SK-N-SH (cell line): Measurements from ENCODE around the gene EBF4. TPM values are rescaled to one million over a fixed set of nuclear protein-coding genes. Genes with fewer than 3 reads are reported as not detected.
"Not testable (repeated sequence)": the region's sequence is repeated elsewhere in the genome, so short reads cannot be mapped to it uniquely, and the experiment has no call there.

Experiments
- CTCF ChIA-PET: fragments of 300-600, 350-600 bp; formaldehyde crosslinking; extraction: SDS; loops from one replicate; lab custom pipeline; 2021; lab: Yijun Ruan, JAX
- POLR2A ChIA-PET: fragments of 350-600 bp; sonication (Branson Sonifier 250); formaldehyde crosslinking; extraction: SDS; loops from one replicate; lab custom pipeline; 2020; ENCODE audit warnings: antibody characterized with exemption, inconsistent platforms; lab: Yijun Ruan, JAX
- DNase-seq: peaks from one replicate; pipeline ENCODE4 v3.0.0; 2012
- H2AFZ ChIP-seq: fragments of 200-600 bp; sonication (generic); 2 replicates; pipeline ENCODE4 v1.8.1; 2016; ENCODE audit warnings: antibody characterized with exemption, mild to moderate bottlenecking, low read depth
- H3F3A ChIP-seq: fragments of 200-600 bp; sonication (generic); replicated peaks from 2 replicates; pipeline ENCODE3; 2016; ENCODE audit warnings: antibody characterized with exemption, mild to moderate bottlenecking; ENCODE audit not compliant: insufficient read depth
- H3K27ac ChIP-seq, 2 experiments: fragments of 200-500 bp in 1 of 2; fragments of 200-600 bp in 1 of 2; sonication (Bioruptor generic) in 1 of 2; sonication (generic), shearing (Covaris generic) in 1 of 2; 2 replicates each; pipeline versions ENCODE4 v1.5.1 to v1.6.1; 2014 to 2016; ENCODE audit warnings: low read depth in 2 of 2, inconsistent platforms in 1 of 2, low read length in 1 of 2, mild to moderate bottlenecking in 1 of 2, mixed read lengths in 1 of 2
- H3K27me3 ChIP-seq: fragments of 200-600 bp; sonication (generic), shearing (Covaris generic); 2 replicates; pipeline ENCODE4 v1.6.1; 2016; ENCODE audit warnings: mixed run types; ENCODE audit not compliant: insufficient read depth
- H3K36me3 ChIP-seq, 2 experiments: fragments of 200-500 bp in 1 of 2; fragments of 200-600 bp in 1 of 2; sonication (Bioruptor generic) in 1 of 2; sonication (generic) in 1 of 2; replicated peaks in 1 of 2; 2 replicates each; pipeline versions ENCODE3 to v1.5.1; 2014 to 2016; ENCODE audit warnings: low read length in 1 of 2, mild to moderate bottlenecking in 1 of 2; ENCODE audit not compliant: insufficient read depth in 2 of 2, control insufficient read depth in 1 of 2
- H3K4me1 ChIP-seq, 2 experiments: fragments of 200-500 bp in 1 of 2; fragments of 200-600 bp in 1 of 2; sonication (Bioruptor generic) in 1 of 2; sonication (generic), shearing (Covaris generic) in 1 of 2; 2 replicates each; pipeline versions ENCODE4 v1.5.1 to v1.6.1; 2014 to 2016; ENCODE audit warnings: low read depth in 1 of 2, low read length in 1 of 2, mixed run types in 1 of 2; ENCODE audit not compliant: insufficient read depth in 2 of 2, control insufficient read depth in 1 of 2
- H3K4me2 ChIP-seq: fragments of 200-600 bp; sonication (generic), shearing (Covaris generic); 2 replicates; pipeline ENCODE4 v1.6.1; 2017; ENCODE audit warnings: mixed run types
- H3K4me3 ChIP-seq, 2 experiments: fragments of 200-500 bp in 1 of 2; fragments of 200-600 bp in 1 of 2; sonication (Bioruptor generic) in 1 of 2; sonication (generic), shearing (Covaris generic) in 1 of 2; 2 replicates each; pipeline versions ENCODE4 v1.5.1 to v1.8.1; 2014 to 2016; ENCODE audit warnings: low read depth in 2 of 2, inconsistent platforms in 1 of 2, low read length in 1 of 2, mild to moderate bottlenecking in 1 of 2, mixed read lengths in 1 of 2, moderate library complexity in 1 of 2
- H3K79me2 ChIP-seq: fragments of 200-600 bp; sonication (generic); 2 replicates; pipeline ENCODE4 v1.8.1; 2017; ENCODE audit warnings: mild to moderate bottlenecking; ENCODE audit not compliant: insufficient read depth
- H3K9ac ChIP-seq: fragments of 200-600 bp; sonication (generic); 2 replicates; pipeline ENCODE4 v1.6.1; 2017; ENCODE audit warnings: mixed run types
- H3K9me2 ChIP-seq: fragments of 200-600 bp; sonication (generic); 2 replicates; pipeline ENCODE4 v1.6.1; 2017; ENCODE audit warnings: mixed run types
- H3K9me3 ChIP-seq: fragments of 200-600 bp; sonication (generic); 2 replicates; pipeline ENCODE4 v1.6.1; 2017; ENCODE audit warnings: mixed run types, mild to moderate bottlenecking, moderate library complexity
- H4K20me1 ChIP-seq: fragments of 200-600 bp; sonication (generic); 2 replicates; pipeline ENCODE4 v1.6.1; 2017; ENCODE audit warnings: mild to moderate bottlenecking, mixed run types; ENCODE audit not compliant: insufficient read depth
- EP300 ChIP-seq, 2 experiments: IDR thresholded peaks; 2 replicates each; pipeline versions ENCODE4 v1.4.0 to v1.6.1; 2012; ENCODE audit warnings: borderline replicate concordance in 1 of 2, low read depth in 1 of 2, low read length in 1 of 2
- FOSL2 ChIP-seq: IDR thresholded peaks from 2 replicates; pipeline ENCODE4 v1.4.0; 2012; ENCODE audit warnings: low read depth, mild to moderate bottlenecking, moderate library complexity, borderline replicate concordance
- IRF3 ChIP-seq: fragments of 150-350 bp; IDR thresholded peaks from 2 replicates; pipeline ENCODE4 v1.6.1; 2016; ENCODE audit warnings: mild to moderate bottlenecking, low read depth, low read length
- MXI1 ChIP-seq: IDR thresholded peaks from 2 replicates; pipeline ENCODE4 v1.6.1; 2012; ENCODE audit warnings: mild to moderate bottlenecking, low read depth, low read length, improper control_type of control experiment
- NFIC ChIP-seq: IDR thresholded peaks from 2 replicates; pipeline ENCODE4 v1.4.0; 2012; ENCODE audit warnings: borderline replicate concordance
- PBX3 ChIP-seq: IDR thresholded peaks from 2 replicates; pipeline ENCODE4; 2012
- RAD21 ChIP-seq: IDR thresholded peaks from 2 replicates; pipeline ENCODE4 v1.6.1; 2012; ENCODE audit warnings: mild to moderate bottlenecking, low read length
- RFX5 ChIP-seq: IDR thresholded peaks from 2 replicates; pipeline ENCODE4 v1.6.1; 2012; ENCODE audit warnings: mild to moderate bottlenecking, improper control_type of control experiment, low read length
- TCF12 ChIP-seq: IDR thresholded peaks from 2 replicates; pipeline ENCODE4 v1.4.0; 2012
- USF1 ChIP-seq: IDR thresholded peaks from 2 replicates; pipeline ENCODE4 v1.4.0; 2012; ENCODE audit warnings: low read depth, borderline replicate concordance
- WGBS: methylation state at CpG from one replicate; pipeline ENCODE4 v1.1.6; 2017; ENCODE audit warnings: low lambda C conversion rate; 5-methylcytosine and 5-hydroxymethylcytosine counted together
- polyA plus RNA-seq, 3 experiments: library from polyadenylated mRNA; depleted of rRNA; stranded (reverse); fragments of >200 nt; gene quantifications; 2 replicates each; pipeline ENCODE4 v1.2.3, GENCODE V29; 2012
- small RNA-seq, 7 experiments: library from RNA; depleted of rRNA; stranded (forward); fragments of <200 nt; gene quantifications; one replicate each; pipeline ENCODE3, GENCODE V24; 2012

Gene EBF4
- polyA plus RNA-seq, 1 of the 3 experiments (the other 2 are of a cell fraction): 20.6 TPM

GRCh38 chr20:2807019-2807418, 114.4 kb downstream of the EBF4 start:
- Histone ChIP-seq H3K4me1 (no peaks in the 10 kb centered on the region), H3K9ac (no peak overlapping the region), H3K79me2 (no peaks in the 10 kb centered on the region), H3K27ac (no peak overlapping the region), H4K20me1 (no peaks in the 10 kb centered on the region), H3F3A (no peaks in the 10 kb centered on the region), H3K27me3 (no peaks in the 10 kb centered on the region), H3K9me2 (no peaks in the 10 kb centered on the region), H3K9me3 (peaks cover 7% of the 10 kb centered on the region), H3K4me3 (no peak overlapping the region), H2AFZ (no peak overlapping the region), H3K36me3 (no peaks in the 10 kb centered on the region), H3K4me2 (no peak overlapping the region)
- CTCF ChIA-PET: no interaction called here
- TF ChIP-seq NFIC: no peak
- TF ChIP-seq TCF12: no peak
- TF ChIP-seq EP300 (IDR thresholded peaks at IDR 0.05; ENCODE audit: borderline replicate concordance in 1 of 2, low read depth in 1 of 2, low read length in 1 of 2): no peak
- TF ChIP-seq IRF3: no peak
- no peak for TF ChIP-seq USF1
- TF ChIP-seq MXI1: no peak
- no peak for TF ChIP-seq FOSL2
- TF ChIP-seq RAD21: no peak
- WGBS: 67% methylated on average over 4 of the region's 4 CpGs
- no peak for DNase-seq
- POLR2A ChIA-PET: no interaction called here

GRCh38 chr20:2807929-2808328, 115.3 kb downstream of the EBF4 start:
- H3K4me3 ChIP-seq, DNase-seq, CTCF ChIA-PET, H3K9ac ChIP-seq, H3F3A ChIP-seq, H3K4me1 ChIP-seq, H3K36me3 ChIP-seq, H3K9me2 ChIP-seq, H4K20me1 ChIP-seq, POLR2A ChIA-PET, H3K4me2 ChIP-seq, H2AFZ ChIP-seq, H3K27ac ChIP-seq, H3K79me2 ChIP-seq, H3K27me3 ChIP-seq: not testable (repeated sequence)
- peaks cover 11% of the 10 kb centered on the region for H3K9me3 ChIP-seq
- WGBS: 83% methylated on average over 9 of the region's 9 CpGs

GRCh38 chr20:2809690-2810089, 117.1 kb downstream of the EBF4 start:
- no peaks in the 10 kb centered on the region for H3K9me2 ChIP-seq
- H3K4me1 ChIP-seq: peaks cover 5 to 9% of the 10 kb centered on the region in 2 experiments; a peak in 2 of 4 replicates
- H3K27ac ChIP-seq: no peak overlapping the region
- H3K4me3 ChIP-seq: no peak overlapping the region
- POLR2A ChIA-PET: no interaction called here
- H3K36me3 ChIP-seq: no peaks in the 10 kb centered on the region
- TF ChIP-seq RFX5: no peak
- no peak for TF ChIP-seq PBX3
- H4K20me1 ChIP-seq: no peaks in the 10 kb centered on the region
- WGBS: 83% methylated on average over 10 of the region's 10 CpGs
- peaks cover 11% of the 10 kb centered on the region for H3K9me3 ChIP-seq
- no peak overlapping the region for H2AFZ ChIP-seq
- DNase-seq: no peak
- H3F3A ChIP-seq: peaks cover 4% of the 10 kb centered on the region
- H3K4me2 ChIP-seq: no peak overlapping the region
- CTCF ChIA-PET: no interaction called here
- H3K79me2 ChIP-seq: no peaks in the 10 kb centered on the region
- no peak overlapping the region for H3K9ac ChIP-seq
- no peaks in the 10 kb centered on the region for H3K27me3 ChIP-seq

Small RNA genes lying within 50 kb of the gene (small RNA-seq; reads per million reads assigned to genes)
- gene SNORA51 (0 reads per million in 7 experiments), gene SNORD110 (0 reads per million in 7 experiments), gene SNORD56 (0 reads per million in 7 experiments), gene SNORD57 (0 reads per million in 7 experiments), gene SNORD86 (0 reads per million in 7 experiments)

Other genes with a start within 250 kb of the EBF4 start
- 380 and 455 TPM in 2 replicates for gene SNRPB, start 222.0 kb upstream of the EBF4 start, polyA plus RNA-seq (2012; rRNA removed)
- 11.0 and 16.8 TPM in 2 replicates for gene ZNF343, start 183.9 kb upstream of the EBF4 start, polyA plus RNA-seq (2012; rRNA removed)
- not detected in 2 replicates for gene TMC2, start 156.2 kb upstream of the EBF4 start, polyA plus RNA-seq (2012; rRNA removed)
- gene NOP56, start 40.1 kb upstream of the EBF4 start, polyA plus RNA-seq (2012; rRNA removed): 158 and 218 TPM in 2 replicates
- gene IDH3B, start 28.6 kb upstream of the EBF4 start, polyA plus RNA-seq (2012; rRNA removed): 233 and 268 TPM in 2 replicates
- 58.3 and 99.9 TPM in 2 replicates for gene CPXM1, start 107.8 kb downstream of the EBF4 start, polyA plus RNA-seq (2012; rRNA removed)
- gene C20orf141, start 122.2 kb downstream of the EBF4 start, polyA plus RNA-seq (2012; rRNA removed): 1.1 and 1.2 TPM in 2 replicates
- 0.02 and 0.10 TPM in 2 replicates for gene TMEM239, start 123.6 kb downstream of the EBF4 start, polyA plus RNA-seq (2012; rRNA removed)
- 65.2 and 73.6 TPM in 2 replicates for gene PCED1A, start 147.9 kb downstream of the EBF4 start, polyA plus RNA-seq (2012; rRNA removed)
- 62.0 and 78.4 TPM in 2 replicates for gene VPS16, start 148.0 kb downstream of the EBF4 start, polyA plus RNA-seq (2012; rRNA removed)
- gene PTPRA, start 180.7 kb downstream of the EBF4 start, polyA plus RNA-seq (2012; rRNA removed): 47.6 and 55.4 TPM in 2 replicates